HS-27A (cell line): Measurements from ENCODE around the gene LKAAEAR1.

Experiments
- DNase-seq: peaks from one replicate; pipeline ENCODE4 v3.0.0-alpha.2; 2012; ENCODE audit warnings: low read depth, missing footprints

Gene LKAAEAR1

GRCh38 chr20:64050261-64051032 is 33.8 kb downstream of the LKAAEAR1 start:
- no peak for DNase-seq

GRCh38 chr20:64049878-64050260 is 34.3 kb downstream of the LKAAEAR1 start:
- no peak for DNase-seq

- no peak for DNase-seq
These were observed 34.9 kb downstream of the LKAAEAR1 start, which contains the start of gene SOX18 for GRCh38 chr20:64049060-64049877. Gene SOX18 (minus strand): TSS chr20:64049639. CDS start chr20:64049516, 123 bp downstream.

GRCh38 chr20:64048402-64049044 is 35.7 kb downstream of the LKAAEAR1 start:
- DNase-seq = no peak

GRCh38 chr20:64047968-64048401 is 36.2 kb downstream of the LKAAEAR1 start:
- no peak for DNase-seq

DNA sequence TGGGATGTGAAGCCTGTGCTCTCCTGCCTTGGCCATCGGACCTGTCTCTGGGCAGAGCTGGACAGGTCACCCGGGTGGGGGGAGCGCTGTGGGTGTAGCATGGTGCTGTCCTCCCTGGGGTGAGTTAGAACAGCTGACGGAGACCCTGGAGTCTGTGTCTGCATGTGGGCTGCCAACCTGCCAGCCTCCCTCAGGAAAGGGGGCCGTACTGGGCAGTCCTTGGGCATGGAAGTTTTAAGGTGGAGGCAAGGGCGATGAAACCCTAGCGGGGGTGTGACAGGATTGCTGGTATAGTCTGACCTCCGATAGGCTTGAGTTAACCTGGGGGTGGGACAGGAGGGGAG is 37.2 kb downstream of the LKAAEAR1 start:
- DNase-seq = no peak

GRCh38 chr20:64045346-64046011 is 38.7 kb downstream of the LKAAEAR1 start:
- no peak for DNase-seq

DNA sequence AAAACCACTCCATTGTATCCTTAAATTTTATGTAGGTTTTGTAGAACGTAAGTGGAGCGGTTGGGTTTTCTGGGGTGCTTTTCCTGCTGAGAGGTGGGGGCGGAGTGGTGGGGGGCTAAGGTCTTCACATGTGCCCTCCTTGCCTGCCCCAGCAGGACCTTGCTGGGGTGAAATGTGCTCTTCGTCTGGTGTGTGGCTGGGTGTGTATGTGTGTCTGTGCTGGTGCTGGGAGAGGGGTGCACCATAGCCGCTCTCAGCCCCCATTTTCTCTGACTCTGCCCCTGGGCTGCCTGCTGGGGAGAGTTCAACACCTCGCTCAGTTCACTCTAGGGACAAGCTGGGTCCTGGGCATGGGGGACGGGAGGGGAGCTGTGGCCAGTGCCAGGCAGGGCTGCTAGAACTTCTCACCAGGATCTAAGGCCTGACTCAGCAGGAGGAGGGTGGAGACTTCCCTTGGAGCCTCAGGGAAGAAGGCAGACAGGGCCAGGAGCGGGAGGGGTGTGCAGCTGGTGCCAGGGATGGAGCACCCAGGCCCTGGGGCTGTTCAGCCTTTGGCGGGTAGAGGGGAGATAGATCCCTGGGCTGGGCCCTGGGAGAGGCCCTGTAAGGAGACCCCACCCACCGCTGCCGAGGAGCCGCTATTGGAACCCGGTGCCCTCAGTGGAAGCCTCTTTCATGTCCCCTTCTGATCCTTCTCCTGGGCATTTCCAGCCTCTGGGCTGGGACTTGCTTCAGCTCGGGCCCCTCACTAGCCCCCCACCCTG is 39.5 kb downstream of the LKAAEAR1 start:
- DNase-seq = no peak

DNA sequence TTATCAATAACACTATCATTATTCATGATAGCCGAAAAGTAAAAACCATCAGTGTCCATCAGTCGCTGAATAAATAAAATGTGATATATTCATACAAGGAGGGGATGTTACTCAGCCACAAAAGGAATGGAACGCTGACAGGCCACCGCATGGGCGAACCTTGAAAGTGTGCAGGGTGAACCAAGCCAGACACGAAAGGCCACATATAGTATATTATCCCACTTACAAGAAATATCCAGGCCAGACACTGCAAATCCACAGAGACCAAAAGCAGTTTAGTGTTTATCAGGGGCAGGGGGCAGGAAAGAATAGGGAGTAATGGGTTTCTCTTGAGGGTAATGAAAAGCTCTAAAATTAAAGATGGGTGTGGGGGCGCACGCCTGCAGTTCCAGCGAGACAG is 40.4 kb downstream of the LKAAEAR1 start:
- no peak for DNase-seq

DNA sequence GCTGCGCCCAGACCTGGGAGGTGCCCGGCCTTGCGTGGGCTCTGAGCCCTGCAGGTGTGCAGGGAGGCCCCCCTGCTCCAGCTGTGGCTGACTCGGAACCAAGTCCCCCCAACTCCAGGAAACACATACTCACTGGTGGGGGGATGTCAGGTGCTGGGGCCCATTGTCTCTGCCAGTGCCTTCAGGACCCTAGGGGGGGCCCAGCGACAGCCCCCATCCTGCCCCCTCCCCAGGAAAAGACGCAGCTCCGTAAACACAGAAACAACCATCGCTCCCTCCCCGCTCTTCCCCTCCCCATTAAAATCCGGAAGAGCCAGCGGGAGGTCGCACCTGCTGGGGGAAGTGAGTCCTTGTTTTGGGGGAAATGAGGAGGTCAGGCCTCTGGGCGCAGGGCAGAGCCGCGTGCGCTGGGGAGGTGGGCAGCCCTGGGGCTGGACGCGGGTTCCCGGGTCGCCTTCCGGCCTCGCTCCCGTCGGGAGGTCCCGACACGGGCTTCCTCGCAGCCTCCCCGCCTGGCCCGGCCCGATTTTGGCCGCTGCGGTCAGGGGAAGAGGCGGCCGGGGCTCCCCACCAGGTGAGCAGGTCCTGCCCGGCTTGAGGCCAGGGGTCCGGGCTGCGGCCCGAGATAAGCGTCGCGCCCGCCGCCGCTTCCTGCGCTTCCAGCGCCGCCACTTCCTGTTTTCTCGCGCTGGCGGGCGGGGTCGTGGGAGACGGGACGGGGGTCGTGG is 42.0 kb downstream of the LKAAEAR1 start:
- no peak for DNase-seq

- no peak for DNase-seq
These were observed 42.5 kb downstream of the LKAAEAR1 start for GRCh38 chr20:64041781-64042053.

GRCh38 chr20:64041040-64041780 is 43.0 kb downstream of the LKAAEAR1 start:
- no peak for DNase-seq

- DNase-seq = no peak
These were observed 43.8 kb downstream of the LKAAEAR1 start for GRCh38 chr20:64040231-64041039.

GRCh38 chr20:64039293-64040160 is 44.7 kb downstream of the LKAAEAR1 start:
- no peak for DNase-seq

GRCh38 chr20:64038565-64039292 is 45.5 kb downstream of the LKAAEAR1 start:
- no peak for DNase-seq

DNA sequence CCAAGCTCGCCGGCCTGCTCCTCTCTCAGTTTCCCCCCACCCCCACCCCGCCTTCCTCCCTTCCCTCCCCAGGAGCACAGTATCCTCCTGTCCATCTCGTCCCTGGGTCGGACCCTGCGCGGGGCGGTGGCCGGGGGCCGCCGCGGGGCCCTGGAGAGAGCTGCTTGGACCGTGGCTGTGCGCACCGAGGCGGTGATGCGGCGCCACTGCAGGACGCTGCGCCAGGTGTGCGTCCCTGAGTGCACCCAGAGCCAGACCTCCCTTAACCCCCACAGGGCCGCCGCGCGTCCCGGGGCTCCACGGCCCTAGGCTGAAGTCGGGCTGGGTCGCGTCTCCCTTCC is 46.0 kb downstream of the LKAAEAR1 start:
- DNase-seq = no peak

GRCh38 chr20:64037498-64038213 is 46.5 kb downstream of the LKAAEAR1 start:
- DNase-seq = no peak
